ENCODE measurements around the gene MT1B. TPM values are rescaled to one million over a fixed set of nuclear protein-coding genes. Genes with fewer than 3 reads are reported as not detected.

MT1B gene
- total RNA-seq, 4 donors from 2014 or later: not detected

- H3K36me3 ChIP-seq: no peaks in the 10 kb centered on the region
- H3K4me3 ChIP-seq: no peak overlapping the region
- no peaks in the 10 kb centered on the region for H3K9me3 ChIP-seq
- peaks cover 0 to 13% of the 10 kb centered on the region in 2 donors for H3K27me3 ChIP-seq
- 80 to 81% methylated on average over 3 of the region's 3 CpGs for WGBS, 2 donors
- DNase-seq (ENCODE audit: low spot score in 2 of 2): no peak
- H3K4me1 ChIP-seq: peaks cover 0 to 62% (median 18%) of the 10 kb centered on the region in 4 donors
- H3K27ac ChIP-seq: peak overlapping the region in 2 of 4 donors; percentile 41 to 94
- TF ChIP-seq EP300 (IDR thresholded peaks at IDR 0.05) (no peak), POLR2A (IDR thresholded peaks at IDR 0.05) (no peak), CTCF (IDR thresholded peaks at IDR 0.05) (no peak)
Measured at GRCh38 chr16:56630134-56630533, 21.6 kb upstream of the MT1B start.

GRCh38 chr16:56631197-56631596 is 20.5 kb upstream of the MT1B start:
- H3K27ac ChIP-seq: peak overlapping the region; percentile 47 to 94 (median 84)
- no peak for TF ChIP-seq POLR2A (IDR thresholded peaks at IDR 0.05)
- no peak for TF ChIP-seq CTCF (IDR thresholded peaks at IDR 0.05)
- no peak for TF ChIP-seq EP300 (IDR thresholded peaks at IDR 0.05)
- no peaks in the 10 kb centered on the region for H3K9me3 ChIP-seq
- 88 to 92% methylated on average over 10 of the region's 10 CpGs for WGBS, 2 donors
- no peak overlapping the region for H3K4me3 ChIP-seq
- H3K27me3 ChIP-seq: peaks cover 0 to 21% of the 10 kb centered on the region in 2 donors
- peaks cover 0 to 62% (median 14%) of the 10 kb centered on the region in 4 donors for H3K4me1 ChIP-seq
- DNase-seq (ENCODE audit: low spot score in 2 of 2): no peak
- no peaks in the 10 kb centered on the region for H3K36me3 ChIP-seq

- H3K27me3 ChIP-seq: peaks cover 0 to 21% of the 10 kb centered on the region in 2 donors
- 25 to 29% methylated on average over 13 to 14 of the region's 14 CpGs for WGBS, 2 donors
- H3K27ac ChIP-seq: peak overlapping the region; percentile 47 to 94 (median 84)
- H3K9me3 ChIP-seq: no peaks in the 10 kb centered on the region
- no peaks in the 10 kb centered on the region for H3K36me3 ChIP-seq
- peak overlapping the region; percentile 38 to 60 (median 50) for H3K4me3 ChIP-seq
- TF ChIP-seq POLR2A (IDR thresholded peaks at IDR 0.05) (no peak), CTCF (IDR thresholded peaks at IDR 0.05) (no peak), EP300 (IDR thresholded peaks at IDR 0.05) (no peak)
- no peak for DNase-seq (ENCODE audit: low spot score in 2 of 2)
- peaks cover 0 to 63% (median 13%) of the 10 kb centered on the region in 4 donors for H3K4me1 ChIP-seq
Measured at GRCh38 chr16:56631832-56632155, 19.9 kb upstream of the MT1B start.

- no peaks in the 10 kb centered on the region for H3K9me3 ChIP-seq
- 0 to 1% methylated on average over 27 to 55 of the region's 61 CpGs for WGBS, 2 donors
- H3K27me3 ChIP-seq: peaks cover 0 to 24% of the 10 kb centered on the region in 2 donors
- no peaks in the 10 kb centered on the region for H3K36me3 ChIP-seq
- TF ChIP-seq POLR2A (IDR thresholded peaks at IDR 0.05) (peak; percentile 47 to 56), EP300 (IDR thresholded peaks at IDR 0.05) (peak; percentile 45 to 93), CTCF (IDR thresholded peaks at IDR 0.05) (peak in 1 of 5 experiments; percentile 23)
- H3K4me1 ChIP-seq: peaks cover 0 to 61% (median 13%) of the 10 kb centered on the region in 4 donors
- peak within 1 kb of the TSS; percentile 47 to 94 (median 84) for H3K27ac ChIP-seq
- peak within 1 kb of the TSS; percentile 38 to 60 (median 50) for H3K4me3 ChIP-seq
- DNase-seq (ENCODE audit: low spot score in 2 of 2): no peak
Measured at GRCh38 chr16:56632156-56632847, 19.4 kb upstream of the MT1B start, which contains the start of gene MT1M. Gene MT1M, plus strand, starts transcription at chr16:56632659. Its CDS starts 73 bp downstream, at chr16:56632732.

GRCh38 chr16:56632848-56633365 is 18.8 kb upstream of the MT1B start:
- H3K4me1 ChIP-seq: peaks cover 0 to 64% (median 14%) of the 10 kb centered on the region in 4 donors
- H3K27me3 ChIP-seq: peaks cover 0 to 29% of the 10 kb centered on the region in 2 donors
- TF ChIP-seq EP300 (IDR thresholded peaks at IDR 0.05) (no peak), POLR2A (IDR thresholded peaks at IDR 0.05) (no peak), CTCF (IDR thresholded peaks at IDR 0.05) (no peak)
- peak overlapping the region; percentile 47 to 94 (median 84) for H3K27ac ChIP-seq
- peak overlapping the region; percentile 38 to 60 (median 50) for H3K4me3 ChIP-seq
- 51% methylated on average over 6 of the region's 6 CpGs for WGBS, 2 donors
- H3K9me3 ChIP-seq: no peaks in the 10 kb centered on the region
- DNase-seq (ENCODE audit: low spot score in 2 of 2): no peak
- H3K36me3 ChIP-seq: no peaks in the 10 kb centered on the region
